Inferior parietal cortex (tissue), 1 donor: ENCODE measurements around the gene MATN4.

Experiments
- DNase-seq: peaks from one replicate; pipeline ENCODE4 v3.0.0-alpha.2; 2016; ENCODE audit errors: extremely low spot score

MATN4 gene

DNA sequence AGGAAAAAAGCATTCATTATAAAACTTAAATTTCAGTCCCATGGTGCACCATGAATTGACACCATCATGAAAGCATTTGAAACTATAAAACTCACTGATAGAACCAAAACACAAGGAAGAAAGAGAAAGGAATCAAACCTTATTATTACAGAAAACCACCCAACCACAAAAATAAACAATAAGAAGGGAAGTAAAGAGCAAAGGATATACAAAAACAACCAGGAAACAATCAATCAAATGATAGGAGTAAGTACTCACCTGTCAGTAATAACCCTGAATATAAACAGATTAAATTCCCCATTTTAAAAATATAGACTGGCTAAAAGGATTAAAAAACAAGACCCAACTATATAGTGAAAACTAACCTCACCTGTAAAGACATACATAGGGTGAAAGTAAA is 59.5 kb downstream of the MATN4 start:
- no peak for DNase-seq

DNA sequence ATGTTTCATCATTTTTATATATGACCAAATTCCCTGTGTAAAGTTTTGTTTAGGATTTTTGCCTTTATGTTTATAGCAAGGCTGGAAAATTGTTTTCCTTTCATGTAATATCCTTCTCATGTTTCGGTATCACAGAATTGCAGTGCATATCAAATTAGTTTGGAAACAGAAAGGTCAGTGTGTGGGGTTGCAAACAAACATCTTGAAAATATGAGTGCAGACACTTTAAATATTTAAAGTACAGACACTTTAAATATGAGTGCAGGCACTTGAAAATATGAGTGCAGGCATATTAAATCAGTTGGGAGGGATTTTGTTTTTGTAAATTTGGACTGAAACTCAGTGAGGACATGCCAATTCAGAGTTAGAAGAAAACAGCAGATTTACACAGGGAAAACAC is 60.2 kb downstream of the MATN4 start:
- DNase-seq, result no peak

DNA sequence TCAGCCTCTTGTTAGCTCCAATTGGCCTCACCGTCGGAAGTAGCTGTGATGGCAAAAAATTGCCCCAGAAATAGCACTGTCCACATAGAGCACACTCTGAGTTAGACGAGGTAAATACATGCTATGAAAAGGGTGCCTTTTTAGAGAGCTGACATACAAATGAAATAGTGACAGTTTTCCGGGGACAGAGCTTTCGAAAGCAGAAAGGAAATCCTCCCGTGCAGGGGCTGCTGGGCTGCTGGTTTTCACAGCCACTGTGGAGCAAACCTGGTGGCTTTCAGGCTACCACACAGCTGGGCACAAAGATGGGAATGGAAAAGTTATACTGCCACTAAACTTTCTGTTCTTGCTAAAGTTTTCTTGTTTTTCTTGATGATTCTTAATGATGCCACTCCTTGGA is 62.0 kb downstream of the MATN4 start:
- no peak for DNase-seq
